ENCODE results near the gene AFF3.
"Not testable (repeated sequence)": the region's sequence is repeated elsewhere in the genome, so short reads cannot be mapped to it uniquely, and the experiment has no call there.

AFF3 gene

DNA sequence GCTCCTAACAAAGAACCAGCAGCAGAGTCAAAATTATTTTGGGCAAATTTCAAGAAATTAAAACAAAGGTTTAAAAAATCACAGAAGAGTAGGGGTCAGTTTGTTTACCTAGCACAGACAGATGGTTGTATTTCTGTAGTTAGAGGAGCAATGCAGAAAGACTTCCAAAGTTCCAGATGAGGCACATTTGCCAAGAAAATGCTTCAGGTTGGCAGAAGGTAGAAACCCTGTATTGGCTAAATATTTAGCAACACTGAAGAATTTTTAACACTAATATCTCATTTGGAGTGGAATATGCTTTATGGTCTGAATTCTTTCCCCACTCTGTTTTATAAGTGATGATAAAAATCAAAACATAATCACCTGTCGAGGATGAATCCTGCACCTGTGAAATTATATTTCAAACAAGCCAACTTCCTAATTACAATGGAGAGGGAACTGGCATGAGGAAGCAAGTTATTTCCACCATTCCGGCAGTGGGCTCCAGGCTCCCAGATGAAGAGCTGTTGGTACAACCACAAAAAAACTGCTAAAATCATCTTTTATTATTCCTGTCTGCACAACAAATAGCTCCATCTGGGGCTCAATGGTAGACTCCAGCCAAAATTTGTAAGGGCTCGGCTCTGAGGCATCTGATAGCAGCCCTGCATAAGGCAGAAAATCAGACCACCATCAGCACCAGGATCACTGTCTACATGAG, 366.0 kb downstream of the AFF3 start:
- no peak for DNase-seq

DNA sequence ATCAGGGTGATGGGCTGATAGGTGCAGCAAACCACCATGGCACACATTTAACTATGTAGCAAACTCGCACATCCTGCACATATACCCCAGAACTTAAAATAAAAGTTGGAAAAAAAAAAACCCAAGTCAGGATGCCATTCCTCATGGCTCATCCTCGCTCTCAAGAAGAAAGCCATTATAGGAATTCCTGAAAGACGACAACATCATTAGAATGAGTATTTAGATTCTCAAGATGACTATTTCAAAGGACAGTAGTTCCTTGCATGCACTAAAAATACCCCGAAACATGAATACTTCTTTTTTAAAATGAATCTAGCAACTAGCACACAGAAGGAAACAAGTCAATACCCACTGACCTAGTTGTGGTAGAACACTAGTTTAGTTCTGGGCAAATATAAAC, 366.8 kb downstream of the AFF3 start:
- DNase-seq: no peak

DNA sequence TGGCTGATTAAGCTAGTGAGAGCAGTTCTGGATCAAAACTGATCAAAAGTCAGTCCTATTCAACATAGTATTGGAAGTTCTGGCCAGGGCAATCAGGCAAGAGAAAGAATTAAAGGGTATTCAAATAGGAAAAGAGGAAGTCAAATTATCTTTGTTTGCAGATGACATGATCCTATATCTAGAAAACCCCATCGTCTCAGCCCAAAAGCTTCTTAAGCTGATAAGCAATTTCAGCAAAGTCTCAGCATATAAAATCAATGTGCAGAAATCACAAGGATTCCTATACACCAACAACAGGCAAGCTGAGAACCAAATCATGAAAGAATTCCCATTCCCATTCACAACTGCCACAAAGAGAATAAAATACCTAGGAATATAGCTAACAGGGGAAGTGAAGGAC, 368.7 kb downstream of the AFF3 start:
- not testable (repeated sequence) for DNase-seq

DNA sequence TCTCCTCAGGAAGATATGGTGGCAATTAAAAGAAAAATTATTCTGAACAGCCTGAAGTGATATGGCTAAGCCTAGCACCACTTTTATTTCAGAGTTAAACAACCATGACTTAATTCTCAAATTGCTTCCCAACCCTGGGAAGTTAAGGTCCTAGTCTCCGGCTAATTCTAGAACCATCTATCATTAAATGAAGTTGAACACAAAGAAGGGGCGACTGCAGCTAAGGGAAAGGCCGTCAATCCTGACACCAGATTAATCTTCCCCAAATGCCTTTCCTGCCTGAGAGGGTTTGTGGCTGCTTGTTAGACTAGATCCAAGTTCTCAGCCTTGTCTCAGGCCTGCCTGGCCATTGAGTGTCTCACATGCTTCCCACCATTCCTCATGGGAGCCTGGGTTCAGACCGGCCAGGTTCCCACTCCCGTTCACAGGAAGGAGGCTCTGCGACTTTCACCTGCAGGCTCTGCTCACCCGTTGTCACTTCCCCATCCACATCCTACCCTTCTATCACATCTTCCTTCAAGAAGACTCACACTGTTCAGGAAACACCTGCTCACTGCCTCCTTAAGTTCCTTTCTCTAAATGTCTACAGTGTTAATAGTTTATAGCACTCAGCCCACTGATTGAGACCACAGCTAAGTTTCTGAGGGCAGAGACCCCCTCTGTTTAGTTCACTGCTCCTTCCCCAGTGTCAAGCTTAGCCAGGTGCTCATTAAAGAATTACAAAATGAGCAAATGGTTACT, 369.6 kb downstream of the AFF3 start:
- DNase-seq: no peak

- no peak for DNase-seq
Observed at GRCh38 chr2:99771681-99772333, 370.6 kb downstream of the AFF3 start.

DNA sequence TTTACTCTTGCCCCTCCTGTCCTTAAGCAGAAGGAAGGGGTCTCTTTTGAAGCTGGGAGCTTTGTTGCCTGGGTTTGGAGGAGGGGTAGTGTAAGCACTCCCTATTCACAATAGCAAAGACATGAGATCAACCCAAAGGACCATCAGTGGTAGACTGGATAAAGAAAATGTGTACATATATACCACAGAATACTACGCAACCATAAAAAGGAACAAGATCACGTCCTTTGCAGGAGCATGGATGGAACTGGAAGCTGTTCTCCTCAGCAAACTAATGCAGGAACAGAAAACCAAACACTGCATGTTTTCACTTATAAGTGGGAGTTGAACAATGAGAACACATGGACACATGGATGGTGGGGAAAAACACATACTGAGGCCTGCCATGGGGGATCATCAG, 371.5 kb downstream of the AFF3 start:
- no peak for DNase-seq

- no peak for DNase-seq
Observed at GRCh38 chr2:99765731-99766318, 376.6 kb downstream of the AFF3 start.

- no peak for DNase-seq
Observed at GRCh38 chr2:99763764-99764163, 378.6 kb downstream of the AFF3 start.

GRCh38 chr2:99762714-99763113, 379.7 kb downstream of the AFF3 start:
- DNase-seq: no peak

GRCh38 chr2:99757611-99758114, 384.7 kb downstream of the AFF3 start:
- no peak for DNase-seq

- DNase-seq: no peak
Observed at GRCh38 chr2:99756059-99756458, 386.3 kb downstream of the AFF3 start.

- DNase-seq: no peak
Observed at GRCh38 chr2:99754210-99754609, 388.2 kb downstream of the AFF3 start.

DNA sequence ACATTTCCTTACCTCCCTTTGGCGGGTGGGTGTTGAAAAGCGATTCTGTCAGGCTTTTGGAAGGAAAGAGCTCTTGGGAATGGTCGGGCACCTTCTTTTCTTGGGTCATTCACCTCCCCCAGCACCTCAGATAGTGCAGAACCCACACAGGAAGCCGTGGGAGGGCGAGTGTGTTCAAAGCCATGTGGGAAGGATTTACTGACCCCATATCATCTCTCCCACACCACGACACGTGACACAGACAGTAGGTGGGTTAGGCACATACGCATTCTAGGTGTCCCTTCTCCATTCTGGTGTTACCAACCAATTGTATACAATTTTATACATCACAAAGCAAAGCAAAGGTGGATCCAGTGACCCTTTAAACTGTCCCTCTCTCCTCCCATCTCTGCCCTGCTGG, 388.9 kb downstream of the AFF3 start:
- DNase-seq: no peak

DNA sequence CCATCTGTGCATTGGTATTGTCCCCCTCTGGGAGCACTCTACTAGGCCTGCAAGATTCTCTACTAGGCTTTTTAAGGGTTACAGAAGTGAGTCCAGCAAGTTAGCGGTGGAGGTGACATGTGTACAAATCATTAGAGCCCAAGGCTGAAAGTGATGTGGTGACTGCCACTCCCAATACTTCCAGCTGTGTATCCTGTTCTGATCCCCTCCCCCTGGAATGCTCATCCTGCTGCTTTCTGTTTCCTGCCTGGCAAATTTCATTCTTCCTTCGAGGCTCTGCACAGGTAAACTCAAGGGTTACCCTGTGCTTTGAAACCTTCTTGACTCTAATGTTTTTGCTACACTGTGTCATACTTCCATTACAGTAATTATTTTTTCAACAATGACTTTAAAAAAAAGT, 394.0 kb downstream of the AFF3 start:
- no peak for DNase-seq

GRCh38 chr2:99747842-99748241, 394.5 kb downstream of the AFF3 start:
- DNase-seq: no peak

- no peak for DNase-seq
Observed at GRCh38 chr2:99743146-99743545, 399.2 kb downstream of the AFF3 start.

DNA sequence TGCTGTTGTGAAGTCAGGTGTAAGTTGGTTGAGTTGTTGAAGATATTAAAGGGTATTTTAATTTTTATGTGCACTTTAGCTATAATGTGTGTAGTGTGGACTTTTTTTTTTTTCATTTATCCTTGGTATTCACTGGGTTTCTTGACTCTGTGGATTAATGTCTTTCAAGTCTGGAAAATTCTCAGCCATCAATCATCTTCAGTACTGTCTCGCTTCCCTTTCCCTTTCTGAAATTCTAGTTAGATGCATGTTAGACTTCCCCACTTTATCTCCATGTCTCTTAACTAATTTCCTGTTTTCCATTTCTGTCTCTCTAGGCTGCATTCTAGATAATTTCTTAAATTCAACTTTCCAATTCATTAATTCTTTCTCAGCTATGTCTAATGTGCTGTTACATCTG, 404.9 kb downstream of the AFF3 start:
- DNase-seq: no peak

DNA sequence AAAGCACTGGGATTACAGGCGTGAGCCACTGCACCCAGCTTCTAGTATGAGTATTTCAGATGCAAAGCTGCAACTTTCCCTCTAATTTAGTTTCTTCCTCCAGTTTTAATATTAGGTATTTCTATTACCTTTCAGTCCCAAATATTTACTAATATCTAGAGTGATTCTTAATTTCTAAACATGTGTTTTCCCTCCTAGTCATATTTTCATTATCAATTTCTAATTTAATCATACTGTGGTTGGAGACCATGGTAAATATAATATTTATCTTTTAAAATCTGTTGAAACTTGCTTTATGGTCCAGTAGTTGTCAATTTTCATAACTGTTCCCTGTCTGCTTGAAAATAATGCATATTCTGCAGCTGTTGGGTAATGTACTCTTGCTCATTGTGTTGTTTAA, 406.6 kb downstream of the AFF3 start:
- no peak for DNase-seq

- not testable (repeated sequence) for DNase-seq
Observed at GRCh38 chr2:99735314-99735713, 407.1 kb downstream of the AFF3 start.

DNA sequence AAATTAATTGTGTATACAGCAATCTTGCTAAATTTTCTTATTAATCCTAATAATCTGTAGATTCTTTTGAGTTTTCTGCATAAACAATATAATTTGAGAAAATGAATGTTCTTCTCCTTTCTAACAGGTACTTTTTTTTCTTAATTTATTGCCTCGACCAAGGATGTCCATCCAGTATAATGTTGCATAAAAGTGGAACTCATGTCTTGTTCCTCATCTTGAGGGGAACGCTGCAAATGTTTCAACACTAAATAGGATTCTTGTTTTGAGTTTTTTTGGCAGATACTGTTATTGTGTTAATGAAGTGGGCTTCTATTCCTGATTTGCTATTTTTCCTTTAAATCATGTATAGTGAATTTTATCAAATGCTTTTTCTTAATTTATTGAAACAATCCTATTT, 408.2 kb downstream of the AFF3 start:
- no peak for DNase-seq

DNA sequence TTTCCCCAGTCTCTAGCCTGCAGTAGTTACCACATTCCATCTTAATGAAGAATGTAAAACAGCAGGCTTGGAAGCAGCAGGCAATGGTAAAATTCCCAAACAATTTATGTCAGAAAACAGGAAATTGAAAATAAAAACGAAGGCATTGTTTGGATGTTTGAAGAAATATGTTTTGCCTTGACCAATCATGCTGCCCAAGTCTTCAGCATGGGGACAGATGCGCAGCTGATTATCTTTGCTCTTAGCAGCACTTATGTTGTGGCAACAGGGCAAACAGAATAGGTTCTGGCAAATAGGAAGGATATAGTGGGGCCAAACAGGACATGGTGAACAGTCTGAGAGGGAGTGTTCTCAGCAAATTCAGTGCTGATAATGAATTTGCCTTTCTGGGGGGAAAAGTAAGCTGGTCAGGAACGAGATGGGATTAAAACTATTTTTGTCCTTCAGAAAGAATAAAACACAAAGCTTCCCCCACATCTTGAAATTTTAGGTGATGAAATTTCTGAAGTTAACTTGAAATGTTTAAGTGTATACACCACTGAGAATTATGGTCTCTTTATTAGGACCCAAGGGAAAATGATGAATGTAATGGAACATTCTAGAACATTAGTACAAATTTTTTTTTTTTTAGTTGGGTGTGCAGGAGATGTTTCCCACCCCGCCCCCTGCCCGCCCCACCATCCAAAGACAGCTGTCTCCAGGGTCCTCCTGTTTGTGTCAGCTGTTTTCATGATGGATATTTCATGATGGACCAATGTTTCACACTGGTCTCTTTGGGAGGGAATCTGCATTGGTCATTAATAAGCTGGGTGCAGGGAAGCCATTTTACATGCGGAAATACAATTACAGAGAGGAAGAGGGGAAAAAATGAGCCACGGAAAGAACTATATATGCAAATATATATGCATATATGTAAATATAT, 413.0 kb downstream of the AFF3 start:
- DNase-seq: no peak

DNA sequence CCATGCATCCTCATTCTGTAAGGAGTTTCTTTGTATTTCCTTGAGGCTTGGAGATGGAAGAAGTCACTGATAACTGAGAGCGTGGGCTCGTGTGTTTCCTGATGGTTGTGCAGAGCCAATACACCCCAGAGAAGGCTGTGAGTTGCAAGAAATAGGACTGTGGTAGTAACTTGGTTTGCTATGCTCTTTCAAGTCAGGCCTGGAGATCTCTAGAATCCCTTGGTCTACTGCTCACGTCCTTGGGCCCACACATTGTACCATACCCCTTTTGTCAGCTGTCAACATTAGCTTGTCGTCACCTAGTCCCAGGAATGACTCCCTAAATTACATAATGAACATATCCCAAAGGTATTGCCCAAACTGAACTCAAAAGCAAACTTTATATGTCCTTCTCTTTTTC, 414.2 kb downstream of the AFF3 start:
- no peak for DNase-seq
